B cell (primary cell): ENCODE data around the gene PPBP.

Experiments used
- CTCF ChIP-seq: fragments of 200-600 bp; IDR thresholded peaks from one replicate; pipeline ENCODE4 v1.8.0; 2022; ENCODE audit warnings: antibody characterized with exemption, mild to moderate bottlenecking
- EZH2 ChIP-seq: IDR thresholded peaks from 2 replicates; pipeline ENCODE4 v1.6.1; 2012; ENCODE audit warnings: borderline replicate concordance, low read depth, mild to moderate bottlenecking, moderate library complexity, low read length; ENCODE audit not compliant: insufficient read depth, poor library complexity, severe bottlenecking

- no peak for TF ChIP-seq CTCF
- no peak for TF ChIP-seq EZH2
Observed at GRCh38 chr4:73979407-73979957, 8.5 kb downstream of the PPBP start.
